ENCODE data around the gene BCAS3. TPM values are rescaled to one million over a fixed set of nuclear protein-coding genes. Genes with fewer than 3 reads are reported as not detected.
"Not testable (repeated sequence)": the region's sequence is repeated elsewhere in the genome, so short reads cannot be mapped to it uniquely, and the experiment has no call there.

BCAS3 gene
- total RNA-seq, 1 experiment from 2014 or later: 12.2 TPM

GRCh38 chr17:61010661-61011170 lies 333.1 kb downstream of the BCAS3 start:
- no peaks in the 10 kb centered on the region for H3K36me3 ChIP-seq
- H3K9me3 ChIP-seq: no peaks in the 10 kb centered on the region
- no peak for DNase-seq
- H3K4me3 ChIP-seq: no peak overlapping the region
- H3K27me3 ChIP-seq: no peaks in the 10 kb centered on the region

- H3K9me3 ChIP-seq: no peaks in the 10 kb centered on the region
- H3K27me3 ChIP-seq: no peaks in the 10 kb centered on the region
- no peak for DNase-seq
- no peaks in the 10 kb centered on the region for H3K36me3 ChIP-seq
- H3K4me3 ChIP-seq: no peak overlapping the region
Observed at GRCh38 chr17:61011251-61011650, 333.6 kb downstream of the BCAS3 start.

GRCh38 chr17:61015966-61016365 lies 338.3 kb downstream of the BCAS3 start:
- H3K4me3 ChIP-seq: no peak overlapping the region
- H3K36me3 ChIP-seq: no peaks in the 10 kb centered on the region
- no peak for DNase-seq
- H3K27me3 ChIP-seq: no peaks in the 10 kb centered on the region
- no peaks in the 10 kb centered on the region for H3K9me3 ChIP-seq

GRCh38 chr17:61017317-61018006 lies 339.8 kb downstream of the BCAS3 start:
- no peaks in the 10 kb centered on the region for H3K9me3 ChIP-seq
- no peak for DNase-seq
- no peak overlapping the region for H3K4me3 ChIP-seq
- no peaks in the 10 kb centered on the region for H3K27me3 ChIP-seq
- H3K36me3 ChIP-seq: no peaks in the 10 kb centered on the region

GRCh38 chr17:61018938-61019337 lies 341.3 kb downstream of the BCAS3 start:
- H3K27me3 ChIP-seq: no peaks in the 10 kb centered on the region
- H3K36me3 ChIP-seq: no peaks in the 10 kb centered on the region
- DNase-seq: no peak
- H3K4me3 ChIP-seq: no peak overlapping the region
- H3K9me3 ChIP-seq: no peaks in the 10 kb centered on the region

- DNase-seq: no peak
Observed at GRCh38 chr17:61023996-61024395, 346.3 kb downstream of the BCAS3 start.

GRCh38 chr17:61026818-61027217 lies 349.2 kb downstream of the BCAS3 start:
- Histone ChIP-seq H3K36me3 (no peaks in the 10 kb centered on the region), H3K4me3 (no peak overlapping the region), H3K9me3 (no peaks in the 10 kb centered on the region), H3K27me3 (no peaks in the 10 kb centered on the region)
- no peak for DNase-seq

More at GRCh38 chr17:61023996-61024395, 346.3 kb downstream of the BCAS3 start:
- Histone ChIP-seq H3K36me3 (no peaks in the 10 kb centered on the region), H3K9me3 (no peaks in the 10 kb centered on the region), H3K27me3 (no peaks in the 10 kb centered on the region), H3K4me3 (no peak overlapping the region)

GRCh38 chr17:61029181-61029580 lies 351.5 kb downstream of the BCAS3 start:
- Histone ChIP-seq H3K4me3 (no peak overlapping the region), H3K36me3 (no peaks in the 10 kb centered on the region), H3K27me3 (no peaks in the 10 kb centered on the region), H3K9me3 (no peaks in the 10 kb centered on the region)
- no peak for DNase-seq

GRCh38 chr17:61040666-61041065 lies 363.0 kb downstream of the BCAS3 start:
- Histone ChIP-seq H3K27me3 (no peaks in the 10 kb centered on the region), H3K36me3 (no peaks in the 10 kb centered on the region), H3K4me3 (no peak overlapping the region), H3K9me3 (no peaks in the 10 kb centered on the region)
- DNase-seq: no peak

- not testable (repeated sequence) for DNase-seq, H3K9me3 ChIP-seq, H3K36me3 ChIP-seq, H3K27me3 ChIP-seq, H3K4me3 ChIP-seq
Observed at GRCh38 chr17:61042348-61042747, 364.7 kb downstream of the BCAS3 start.

- H3K36me3 ChIP-seq: no peaks in the 10 kb centered on the region
- no peak for DNase-seq
- no peaks in the 10 kb centered on the region for H3K27me3 ChIP-seq
- H3K9me3 ChIP-seq: no peaks in the 10 kb centered on the region
- H3K4me3 ChIP-seq: no peak overlapping the region
Observed at GRCh38 chr17:61047515-61047914, 369.9 kb downstream of the BCAS3 start.

- H3K27me3 ChIP-seq: no peaks in the 10 kb centered on the region
- no peaks in the 10 kb centered on the region for H3K9me3 ChIP-seq
- DNase-seq: no peak
- no peak overlapping the region for H3K4me3 ChIP-seq
- H3K36me3 ChIP-seq: no peaks in the 10 kb centered on the region
Observed at GRCh38 chr17:61048376-61049106, 370.9 kb downstream of the BCAS3 start.

GRCh38 chr17:61053469-61053868 lies 375.8 kb downstream of the BCAS3 start:
- no peaks in the 10 kb centered on the region for H3K9me3 ChIP-seq
- no peaks in the 10 kb centered on the region for H3K27me3 ChIP-seq
- no peaks in the 10 kb centered on the region for H3K36me3 ChIP-seq
- no peak overlapping the region for H3K4me3 ChIP-seq
- DNase-seq: no peak

GRCh38 chr17:61054436-61054835 lies 376.8 kb downstream of the BCAS3 start:
- Histone ChIP-seq H3K4me3 (no peak overlapping the region), H3K9me3 (no peaks in the 10 kb centered on the region), H3K27me3 (no peaks in the 10 kb centered on the region), H3K36me3 (no peaks in the 10 kb centered on the region)
- peak; percentile 63 for DNase-seq

- H3K9me3 ChIP-seq: no peaks in the 10 kb centered on the region
- no peak overlapping the region for H3K4me3 ChIP-seq
- H3K27me3 ChIP-seq: no peaks in the 10 kb centered on the region
- no peak for DNase-seq
- H3K36me3 ChIP-seq: no peaks in the 10 kb centered on the region
Observed at GRCh38 chr17:61057257-61057656, 379.6 kb downstream of the BCAS3 start.

GRCh38 chr17:61058066-61058465 lies 380.4 kb downstream of the BCAS3 start:
- DNase-seq: no peak
- H3K4me3 ChIP-seq: no peak overlapping the region
- H3K27me3 ChIP-seq: no peaks in the 10 kb centered on the region
- no peaks in the 10 kb centered on the region for H3K36me3 ChIP-seq
- H3K9me3 ChIP-seq: no peaks in the 10 kb centered on the region

- H3K4me3 ChIP-seq: no peak overlapping the region
- H3K27me3 ChIP-seq: no peaks in the 10 kb centered on the region
- H3K9me3 ChIP-seq: no peaks in the 10 kb centered on the region
- H3K36me3 ChIP-seq: no peaks in the 10 kb centered on the region
- no peak for DNase-seq
Observed at GRCh38 chr17:61063528-61063927, 385.9 kb downstream of the BCAS3 start.

All from MG63 (cell line).